ENCODE data around the gene DIPK1C. TPM values are rescaled to one million over a fixed set of nuclear protein-coding genes. Genes with fewer than 3 reads are reported as not detected.
A peak's percentile ranks its signal among the peaks of the same experiment; 100 is the strongest.

DIPK1C gene
- total RNA-seq, 3 donors from 2014 or later (not counting 1 experiment from before 2014, with no cell fraction given) = not detected

GRCh38 chr18:74407888-74408287, 49.2 kb downstream of the DIPK1C start:
- H3K4me3 Mint-ChIP-seq = peak overlapping the region; percentile 57
- Histone ChIP-seq H3K4me1 (ENCODE audit: control insufficient read depth, insufficient read depth, low read length) (peaks cover 3% of the 10 kb centered on the region), H3K9me3 (ENCODE audit: control insufficient read depth, insufficient read depth, low read length) (no peaks in the 10 kb centered on the region), H3K36me3 (ENCODE audit: control insufficient read depth, insufficient read depth, low read length) (no peaks in the 10 kb centered on the region), H3K4me3 (ENCODE audit: low read length) (no peak overlapping the region), H3K27me3 (ENCODE audit: control insufficient read depth, insufficient read depth, low read length) (no peaks in the 10 kb centered on the region), H3K27ac (ENCODE audit: low read length) (peak overlapping the region; percentile 47)
- H3K9me3 Mint-ChIP-seq = no peaks in the 10 kb centered on the region
- TF ChIP-seq CTCF (IDR thresholded peaks at IDR 0.05) = no peak
- DNase-seq (no peak), ATAC-seq (no peak)
- peaks cover 0 to 4% of the 10 kb centered on the region in 2 donors for H3K27me3 Mint-ChIP-seq (ENCODE audit: low read depth in 2 of 2)
- no peaks in the 10 kb centered on the region for H3K36me3 Mint-ChIP-seq
- H3K4me1 Mint-ChIP-seq = peaks cover 13 to 15% of the 10 kb centered on the region in 2 donors
- 4% methylated on average over 2 of the region's 2 CpGs for WGBS (ENCODE audit: insufficient coverage)
- intact Hi-C loops (cut with micrococcal nuclease) = no loop called here
- peak overlapping the region; percentile 26 to 69 for H3K27ac Mint-ChIP-seq

- WGBS (ENCODE audit: insufficient coverage) = 86% methylated on average over 9 of the region's 9 CpGs
- intact Hi-C loops (cut with micrococcal nuclease) = no loop called here
- no peak for ATAC-seq
Observed at GRCh38 chr18:74402806-74403433, 54.2 kb downstream of the DIPK1C start.

GRCh38 chr18:74400813-74401212, 56.3 kb downstream of the DIPK1C start:
- 75% methylated on average over 4 of the region's 4 CpGs for WGBS (ENCODE audit: insufficient coverage)
- intact Hi-C loops (cut with micrococcal nuclease) = no loop called here

More at GRCh38 chr18:74402806-74403433, 54.2 kb downstream of the DIPK1C start:
- H3K9me3 ChIP-seq (ENCODE audit: control insufficient read depth, insufficient read depth, low read length) = no peaks in the 10 kb centered on the region
- no peak overlapping the region for H3K4me3 Mint-ChIP-seq
- no peak for TF ChIP-seq CTCF (IDR thresholded peaks at IDR 0.05)
- H3K36me3 ChIP-seq (ENCODE audit: control insufficient read depth, insufficient read depth, low read length) = no peaks in the 10 kb centered on the region
- no peak for DNase-seq
- no peaks in the 10 kb centered on the region for H3K27me3 ChIP-seq (ENCODE audit: control insufficient read depth, insufficient read depth, low read length)
- peaks cover 7% of the 10 kb centered on the region in 2 donors for H3K4me1 Mint-ChIP-seq
- H3K4me3 ChIP-seq (ENCODE audit: low read length) = no peak overlapping the region
- H3K27ac ChIP-seq (ENCODE audit: low read length) = no peak overlapping the region
- H3K27me3 Mint-ChIP-seq (ENCODE audit: low read depth in 2 of 2) = peaks cover 14 to 19% of the 10 kb centered on the region in 2 donors
- no peak overlapping the region for H3K27ac Mint-ChIP-seq
- H3K9me3 Mint-ChIP-seq = no peaks in the 10 kb centered on the region
- peaks cover 3% of the 10 kb centered on the region for H3K4me1 ChIP-seq (ENCODE audit: control insufficient read depth, insufficient read depth, low read length)
- no peaks in the 10 kb centered on the region for H3K36me3 Mint-ChIP-seq

More at GRCh38 chr18:74400813-74401212, 56.3 kb downstream of the DIPK1C start:
- Mint-ChIP-seq H3K27me3 (ENCODE audit: low read depth in 2 of 2) (peaks cover 19 to 21% of the 10 kb centered on the region in 2 donors), H3K9me3 (no peaks in the 10 kb centered on the region), H3K4me3 (no peak overlapping the region), H3K4me1 (no peaks in the 10 kb centered on the region), H3K36me3 (no peaks in the 10 kb centered on the region), H3K27ac (no peak overlapping the region)
- no peak for TF ChIP-seq CTCF (IDR thresholded peaks at IDR 0.05)
- Histone ChIP-seq H3K4me1 (ENCODE audit: control insufficient read depth, insufficient read depth, low read length) (peaks cover 3% of the 10 kb centered on the region), H3K4me3 (ENCODE audit: low read length) (no peak overlapping the region), H3K36me3 (ENCODE audit: control insufficient read depth, insufficient read depth, low read length) (no peaks in the 10 kb centered on the region), H3K9me3 (ENCODE audit: control insufficient read depth, insufficient read depth, low read length) (no peaks in the 10 kb centered on the region), H3K27me3 (ENCODE audit: control insufficient read depth, insufficient read depth, low read length) (no peaks in the 10 kb centered on the region), H3K27ac (ENCODE audit: low read length) (no peak overlapping the region)
- DNase-seq = no peak
- ATAC-seq = no peak
